ENCODE results near the gene KIAA1210.

- no peak for TF ChIP-seq POLR2A (IDR thresholded peaks at IDR 0.05; ENCODE audit: control extremely low read depth in 1 of 2, low read depth in 2 of 2, low read length in 2 of 2)
- no peak for TF ChIP-seq RAD21 (IDR thresholded peaks at IDR 0.05 in 1 of 2, conservative IDR thresholded peaks at IDR 0.05 in 1 of 2; ENCODE audit: low read depth in 2 of 2, low read length in 2 of 2)
- TF ChIP-seq CHD7 (IDR thresholded peaks at IDR 0.05; ENCODE audit: insufficient replicate concordance, low read length): no peak
These were observed 98.8 kb downstream of the KIAA1210 start for GRCh38 chrX:119028733-119029330.

All from H1 (cell line).